DLD1 (cell line): ENCODE data around the gene EPHB2.

Experiments
- in situ Hi-C: cut with HindIII; loops from 2 replicates; pipeline ENCODE4 v1.10.0; 2017; ENCODE audit warnings: low sequenced_read_pairs

The EPHB2 gene

GRCh38 chr1:22815043-22815365 is 104.4 kb downstream of the EPHB2 start:
- in situ Hi-C loops, result no loop called here

- in situ Hi-C loops, result no loop called here
Measured at GRCh38 chr1:22815421-22816066, 104.9 kb downstream of the EPHB2 start.

- in situ Hi-C loops, result no loop called here
Measured at GRCh38 chr1:22816067-22816775, 105.6 kb downstream of the EPHB2 start.

- in situ Hi-C loops, result no loop called here
Measured at GRCh38 chr1:22816803-22817202, 106.2 kb downstream of the EPHB2 start.

- in situ Hi-C loops, result no loop called here
Measured at GRCh38 chr1:22817462-22817861, 106.8 kb downstream of the EPHB2 start.

- in situ Hi-C loops, result no loop called here
Measured at GRCh38 chr1:22818061-22818770, 107.6 kb downstream of the EPHB2 start.

- in situ Hi-C loops, result no loop called here
Measured at GRCh38 chr1:22819361-22819760, 108.7 kb downstream of the EPHB2 start.

GRCh38 chr1:22821027-22821426 is 110.4 kb downstream of the EPHB2 start:
- in situ Hi-C loops, result no loop called here

GRCh38 chr1:22822371-22822770 is 111.7 kb downstream of the EPHB2 start:
- in situ Hi-C loops, result no loop called here

- in situ Hi-C loops, result no loop called here
Measured at GRCh38 chr1:22824466-22824865, 113.8 kb downstream of the EPHB2 start.

- in situ Hi-C loops, result no loop called here
Measured at GRCh38 chr1:22824975-22825374, 114.3 kb downstream of the EPHB2 start.

GRCh38 chr1:22825486-22826189 is 115.0 kb downstream of the EPHB2 start:
- in situ Hi-C loops, result no loop called here

GRCh38 chr1:22826604-22827580 is 116.3 kb downstream of the EPHB2 start:
- in situ Hi-C loops, result no loop called here

GRCh38 chr1:22827666-22828483 is 117.2 kb downstream of the EPHB2 start:
- in situ Hi-C loops, result no loop called here

GRCh38 chr1:22828484-22829308 is 118.1 kb downstream of the EPHB2 start:
- in situ Hi-C loops, result no loop called here

- in situ Hi-C loops, result no loop called here
Measured at GRCh38 chr1:22829309-22829989, 118.8 kb downstream of the EPHB2 start.

GRCh38 chr1:22830041-22830566 is 119.5 kb downstream of the EPHB2 start:
- in situ Hi-C loops, result no loop called here
